HUES48 (cell line): ENCODE measurements around the gene NDUFV2.
A peak's percentile ranks its signal among the peaks of the same experiment; 100 is the strongest.

Experiments
- H3K27ac ChIP-seq: one replicate; pipeline ENCODE4 v1.7.0; 2013; ENCODE audit warnings: low read depth, low read length, inconsistent platforms
- H3K27me3 ChIP-seq: 2 replicates; pipeline ENCODE4 v1.6.1; 2013; ENCODE audit warnings: mild to moderate bottlenecking, low read length; ENCODE audit not compliant: control insufficient read depth, insufficient read depth
- H3K36me3 ChIP-seq: 2 replicates; pipeline ENCODE4 v1.6.1; 2013; ENCODE audit warnings: low read length; ENCODE audit not compliant: control insufficient read depth, insufficient read depth
- H3K4me1 ChIP-seq: 2 replicates; pipeline ENCODE4 v1.6.1; 2013; ENCODE audit warnings: mild to moderate bottlenecking, low read length; ENCODE audit not compliant: control insufficient read depth, insufficient read depth
- H3K4me3 ChIP-seq: 2 replicates; pipeline ENCODE4 v1.5.1; 2013; ENCODE audit warnings: mild to moderate bottlenecking, low read depth, low read length
- H3K9ac ChIP-seq: 2 replicates; pipeline ENCODE4 v1.6.1; 2013; ENCODE audit warnings: mild to moderate bottlenecking, low read depth, low read length, moderate library complexity
- H3K9me3 ChIP-seq: 2 replicates; pipeline ENCODE4 v1.6.1; 2013; ENCODE audit warnings: low read length; ENCODE audit not compliant: control insufficient read depth, insufficient read depth

NDUFV2 gene

GRCh38 chr18:9101730-9102507 is 580 bp upstream of the NDUFV2 start:
- peak overlapping the region; percentile 65 for H3K27ac ChIP-seq

DNA sequence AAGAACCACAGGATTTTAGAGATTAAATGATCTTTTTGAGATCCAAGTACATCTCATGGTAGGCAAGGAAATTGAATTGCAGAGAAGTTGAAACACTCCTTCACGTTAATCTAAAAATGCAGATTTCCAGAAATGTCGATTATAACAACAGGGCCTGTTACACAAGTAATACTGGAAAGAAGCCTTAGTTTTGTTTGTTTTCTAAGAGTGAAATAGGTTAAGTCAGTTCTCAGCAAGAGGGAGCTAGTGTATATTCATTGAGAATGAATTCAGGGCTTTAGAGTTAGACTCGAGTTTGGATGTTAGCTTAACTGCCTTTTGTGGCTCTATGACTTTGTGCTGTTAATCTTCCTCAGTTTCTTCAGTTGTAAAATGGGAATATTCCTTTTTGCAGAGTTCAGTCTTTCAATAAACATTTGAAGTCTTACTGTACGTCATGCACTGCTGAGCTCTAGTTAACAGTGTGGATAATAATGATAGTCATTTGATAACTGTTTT is 926 bp downstream of the NDUFV2 start:
- Histone ChIP-seq H3K4me3 (peak overlapping the region; percentile 96), H3K27me3 (no peaks in the 10 kb centered on the region)

More at GRCh38 chr18:9101730-9102507, 580 bp upstream of the NDUFV2 start:
- H3K4me1 ChIP-seq, result peaks cover 45% of the 10 kb centered on the region
- no peak overlapping the region for H3K9ac ChIP-seq
- peaks cover 8% of the 10 kb centered on the region for H3K36me3 ChIP-seq
- no peaks in the 10 kb centered on the region for H3K9me3 ChIP-seq
- H3K27me3 ChIP-seq, result no peaks in the 10 kb centered on the region
- H3K4me3 ChIP-seq, result peak overlapping the region; percentile 96

DNA sequence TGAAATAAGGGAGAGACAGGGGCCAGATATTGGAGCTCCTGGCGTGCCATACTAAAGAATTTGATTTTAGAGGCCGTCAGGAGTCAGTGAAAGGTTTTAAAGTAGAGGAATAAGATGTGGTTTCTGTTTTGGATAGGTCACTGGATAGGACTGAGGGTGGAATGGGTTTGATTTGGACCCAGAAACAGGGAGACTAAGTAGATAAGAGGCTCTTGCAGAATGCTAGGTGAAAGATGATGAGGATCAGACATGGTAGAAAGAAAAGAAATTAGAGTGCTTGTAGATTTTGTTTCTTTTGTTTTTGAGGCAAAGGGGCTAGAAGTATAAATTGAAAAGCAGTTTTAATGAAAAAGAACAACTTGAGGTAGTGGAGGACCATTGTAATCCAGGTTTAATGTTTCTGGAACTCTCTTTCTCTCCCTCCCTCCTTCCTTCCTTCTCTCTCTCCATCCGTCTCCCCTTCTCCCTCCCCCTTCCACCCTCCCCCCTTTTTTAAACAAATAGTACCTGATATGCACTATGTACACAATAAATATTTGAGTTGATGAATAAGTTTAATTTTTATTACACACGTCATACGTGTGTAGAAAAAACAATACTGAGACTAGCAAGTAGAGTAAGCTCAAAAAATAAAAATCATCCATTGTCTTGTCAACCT is 1.9 kb downstream of the NDUFV2 start:
- H3K4me1 ChIP-seq, result peaks cover 54% of the 10 kb centered on the region
- H3K9me3 ChIP-seq, result no peaks in the 10 kb centered on the region
- peak overlapping the region; percentile 21 for H3K27ac ChIP-seq
- peak overlapping the region; percentile 94 for H3K9ac ChIP-seq
- H3K27me3 ChIP-seq, result no peaks in the 10 kb centered on the region
- H3K4me3 ChIP-seq, result peak overlapping the region; percentile 96
- H3K36me3 ChIP-seq, result peaks cover 8% of the 10 kb centered on the region

More for the DNA sequence above, 926 bp downstream of the NDUFV2 start:
- Histone ChIP-seq H3K27ac (peak overlapping the region; percentile 90), H3K9ac (peak overlapping the region; percentile 94), H3K36me3 (peaks cover 8% of the 10 kb centered on the region), H3K9me3 (no peaks in the 10 kb centered on the region), H3K4me1 (peaks cover 48% of the 10 kb centered on the region)

- Histone ChIP-seq H3K27ac (peak overlapping the region; percentile 54), H3K4me3 (peak overlapping the region; percentile 96)
Observed at GRCh38 chr18:9105420-9105819, 2.9 kb downstream of the NDUFV2 start.

GRCh38 chr18:9106094-9106493 is 3.6 kb downstream of the NDUFV2 start:
- H3K4me3 ChIP-seq, result peak overlapping the region; percentile 96
- H3K9me3 ChIP-seq, result no peaks in the 10 kb centered on the region
- peaks cover 69% of the 10 kb centered on the region for H3K4me1 ChIP-seq
- H3K36me3 ChIP-seq, result peaks cover 14% of the 10 kb centered on the region
- H3K27me3 ChIP-seq, result no peaks in the 10 kb centered on the region
- peak overlapping the region; percentile 54 for H3K27ac ChIP-seq
- no peak overlapping the region for H3K9ac ChIP-seq

More at GRCh38 chr18:9105420-9105819, 2.9 kb downstream of the NDUFV2 start:
- H3K36me3 ChIP-seq, result peaks cover 8% of the 10 kb centered on the region
- no peaks in the 10 kb centered on the region for H3K9me3 ChIP-seq
- H3K9ac ChIP-seq, result no peak overlapping the region
- peaks cover 65% of the 10 kb centered on the region for H3K4me1 ChIP-seq
- H3K27me3 ChIP-seq, result no peaks in the 10 kb centered on the region

GRCh38 chr18:9106800-9107584 is 4.5 kb downstream of the NDUFV2 start:
- Histone ChIP-seq H3K27me3 (no peaks in the 10 kb centered on the region), H3K9me3 (no peaks in the 10 kb centered on the region), H3K36me3 (peaks cover 15% of the 10 kb centered on the region), H3K27ac (peak overlapping the region; percentile 54), H3K9ac (no peak overlapping the region), H3K4me3 (peak overlapping the region; percentile 96), H3K4me1 (peaks cover 65% of the 10 kb centered on the region)

- Histone ChIP-seq H3K9ac (no peak overlapping the region), H3K4me3 (no peak overlapping the region), H3K27me3 (no peaks in the 10 kb centered on the region), H3K27ac (peak overlapping the region; percentile 54), H3K36me3 (peaks cover 15% of the 10 kb centered on the region), H3K4me1 (peaks cover 68% of the 10 kb centered on the region), H3K9me3 (no peaks in the 10 kb centered on the region)
Observed at GRCh38 chr18:9108911-9109310, 6.4 kb downstream of the NDUFV2 start.

DNA sequence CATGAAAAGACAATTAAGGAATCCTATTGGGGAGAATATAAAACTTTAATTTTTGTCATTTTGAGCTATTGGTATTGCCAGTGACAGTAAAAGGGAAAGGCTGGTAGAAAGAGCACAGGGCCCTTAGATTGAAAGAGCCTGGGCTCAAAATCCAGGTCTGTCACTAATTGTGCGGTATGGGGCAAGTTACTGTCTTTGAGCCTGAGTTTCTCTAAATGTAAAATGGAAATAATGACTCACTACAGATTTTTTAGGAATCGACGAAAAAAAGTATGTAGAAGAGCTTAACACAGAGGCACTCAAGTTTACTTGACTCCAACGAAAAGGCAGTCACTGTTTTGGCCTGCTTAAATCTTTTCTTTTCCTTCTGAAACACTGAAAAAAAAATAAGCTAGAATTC is 7.0 kb downstream of the NDUFV2 start:
- H3K36me3 ChIP-seq, result peaks cover 14% of the 10 kb centered on the region
- H3K4me3 ChIP-seq, result peak overlapping the region; percentile 21; the same call in 1 of the 2 replicates
- H3K27me3 ChIP-seq, result no peaks in the 10 kb centered on the region
- H3K4me1 ChIP-seq, result peaks cover 64% of the 10 kb centered on the region
- H3K27ac ChIP-seq, result peak overlapping the region; percentile 9
- no peaks in the 10 kb centered on the region for H3K9me3 ChIP-seq
- no peak overlapping the region for H3K9ac ChIP-seq

DNA sequence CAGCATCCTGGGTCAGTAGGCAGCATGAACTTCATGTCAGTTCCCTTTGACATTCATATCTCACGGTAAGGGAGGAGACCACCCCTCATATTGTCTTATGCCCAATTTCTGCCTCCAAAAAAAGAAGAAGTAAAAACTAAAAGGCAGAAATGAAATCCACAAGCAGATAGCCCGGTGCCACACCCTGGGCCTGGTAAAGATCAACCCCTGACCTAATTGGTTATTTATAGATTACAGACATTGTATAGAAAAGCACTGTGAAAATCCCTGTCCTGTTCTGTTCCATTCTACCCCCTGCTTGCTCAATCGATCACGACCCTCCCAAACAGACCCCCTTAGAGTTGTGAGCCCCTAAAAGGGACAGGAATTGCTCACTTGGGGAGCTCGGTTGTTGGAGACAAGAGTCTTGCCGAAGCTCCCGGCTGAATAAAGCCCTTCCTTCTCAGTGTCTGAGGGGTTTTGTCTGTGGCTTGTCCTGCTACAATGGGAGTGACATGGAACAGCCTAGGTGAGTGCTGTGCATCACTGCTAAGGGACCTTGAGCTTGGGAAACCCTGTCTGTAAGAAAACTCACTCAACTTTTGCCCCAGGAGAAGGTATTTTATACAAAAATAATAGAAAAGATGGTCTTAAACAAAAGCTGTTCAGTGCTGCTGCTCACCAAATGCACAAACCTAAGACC is 11.1 kb downstream of the NDUFV2 start:
- Histone ChIP-seq H3K9me3 (no peaks in the 10 kb centered on the region), H3K27me3 (no peaks in the 10 kb centered on the region), H3K4me3 (no peak overlapping the region), H3K36me3 (peaks cover 19% of the 10 kb centered on the region), H3K9ac (no peak overlapping the region), H3K4me1 (peaks cover 44% of the 10 kb centered on the region), H3K27ac (no peak overlapping the region)

GRCh38 chr18:9115984-9116383 is 13.5 kb downstream of the NDUFV2 start:
- no peaks in the 10 kb centered on the region for H3K27me3 ChIP-seq
- no peaks in the 10 kb centered on the region for H3K9me3 ChIP-seq
- H3K9ac ChIP-seq, result no peak overlapping the region
- no peak overlapping the region for H3K27ac ChIP-seq
- peaks cover 38% of the 10 kb centered on the region for H3K36me3 ChIP-seq
- H3K4me3 ChIP-seq, result no peak overlapping the region
- peaks cover 23% of the 10 kb centered on the region for H3K4me1 ChIP-seq
